ENCODE results near the gene IL1RAPL1. TPM values are rescaled to one million over a fixed set of nuclear protein-coding genes. Genes with fewer than 3 reads are reported as not detected.
A peak's percentile ranks its signal among the peaks of the same experiment; 100 is the strongest.

IL1RAPL1 gene
- total RNA-seq, 1 donor from 2014 or later = not detected

GRCh38 chrX:28599957-28600356, 12.7 kb downstream of the IL1RAPL1 start:
- Histone ChIP-seq H3K27me3 (ENCODE audit: control insufficient read depth, insufficient read depth, low read length) (no peaks in the 10 kb centered on the region), H3K4me3 (ENCODE audit: low read depth, low read length) (no peak overlapping the region), H3K36me3 (ENCODE audit: control insufficient read depth, insufficient read depth, low read length) (no peaks in the 10 kb centered on the region)
- TF ChIP-seq, protein P1, sequence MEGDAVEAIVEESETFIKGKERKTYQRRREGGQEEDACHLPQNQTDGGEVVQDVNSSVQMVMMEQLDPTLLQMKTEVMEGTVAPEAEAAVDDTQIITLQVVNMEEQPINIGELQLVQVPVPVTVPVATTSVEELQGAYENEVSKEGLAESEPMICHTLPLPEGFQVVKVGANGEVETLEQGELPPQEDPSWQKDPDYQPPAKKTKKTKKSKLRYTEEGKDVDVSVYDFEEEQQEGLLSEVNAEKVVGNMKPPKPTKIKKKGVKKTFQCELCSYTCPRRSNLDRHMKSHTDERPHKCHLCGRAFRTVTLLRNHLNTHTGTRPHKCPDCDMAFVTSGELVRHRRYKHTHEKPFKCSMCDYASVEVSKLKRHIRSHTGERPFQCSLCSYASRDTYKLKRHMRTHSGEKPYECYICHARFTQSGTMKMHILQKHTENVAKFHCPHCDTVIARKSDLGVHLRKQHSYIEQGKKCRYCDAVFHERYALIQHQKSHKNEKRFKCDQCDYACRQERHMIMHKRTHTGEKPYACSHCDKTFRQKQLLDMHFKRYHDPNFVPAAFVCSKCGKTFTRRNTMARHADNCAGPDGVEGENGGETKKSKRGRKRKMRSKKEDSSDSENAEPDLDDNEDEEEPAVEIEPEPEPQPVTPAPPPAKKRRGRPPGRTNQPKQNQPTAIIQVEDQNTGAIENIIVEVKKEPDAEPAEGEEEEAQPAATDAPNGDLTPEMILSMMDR (IDR thresholded peaks at IDR 0.05; ENCODE audit: insufficient read depth, low read length, severe bottlenecking) = no peak
- FAIRE-seq (no peak), DNase-seq (ENCODE audit: low read depth) (no peak)

DNA sequence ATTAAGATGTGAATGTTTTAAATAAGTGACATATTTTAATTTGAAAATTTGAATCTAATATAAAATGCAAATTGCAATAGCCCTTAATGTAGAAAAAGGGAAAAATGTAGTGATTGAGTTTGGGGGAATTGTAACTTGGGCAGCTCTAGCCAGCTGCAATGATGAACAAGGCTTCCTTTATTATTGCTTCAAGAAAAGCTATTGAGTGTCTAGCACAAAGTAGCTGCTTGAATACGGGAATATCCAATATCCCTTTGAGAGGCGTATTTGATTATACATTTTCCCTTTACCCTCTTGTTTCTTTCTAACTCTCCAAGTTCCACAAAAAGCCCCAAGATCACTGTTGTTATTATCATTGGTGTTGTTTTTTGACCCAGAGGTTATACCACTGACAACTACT, 21.8 kb downstream of the IL1RAPL1 start:
- Histone ChIP-seq H3K27me3 (ENCODE audit: control insufficient read depth, insufficient read depth, low read length) (no peaks in the 10 kb centered on the region), H3K4me3 (ENCODE audit: low read depth, low read length) (no peak overlapping the region), H3K36me3 (ENCODE audit: control insufficient read depth, insufficient read depth, low read length) (no peaks in the 10 kb centered on the region)
- FAIRE-seq = no peak
- DNase-seq (ENCODE audit: low read depth) = no peak
- TF ChIP-seq, protein P1 (IDR thresholded peaks at IDR 0.05; ENCODE audit: insufficient read depth, low read length, severe bottlenecking) = no peak

DNA sequence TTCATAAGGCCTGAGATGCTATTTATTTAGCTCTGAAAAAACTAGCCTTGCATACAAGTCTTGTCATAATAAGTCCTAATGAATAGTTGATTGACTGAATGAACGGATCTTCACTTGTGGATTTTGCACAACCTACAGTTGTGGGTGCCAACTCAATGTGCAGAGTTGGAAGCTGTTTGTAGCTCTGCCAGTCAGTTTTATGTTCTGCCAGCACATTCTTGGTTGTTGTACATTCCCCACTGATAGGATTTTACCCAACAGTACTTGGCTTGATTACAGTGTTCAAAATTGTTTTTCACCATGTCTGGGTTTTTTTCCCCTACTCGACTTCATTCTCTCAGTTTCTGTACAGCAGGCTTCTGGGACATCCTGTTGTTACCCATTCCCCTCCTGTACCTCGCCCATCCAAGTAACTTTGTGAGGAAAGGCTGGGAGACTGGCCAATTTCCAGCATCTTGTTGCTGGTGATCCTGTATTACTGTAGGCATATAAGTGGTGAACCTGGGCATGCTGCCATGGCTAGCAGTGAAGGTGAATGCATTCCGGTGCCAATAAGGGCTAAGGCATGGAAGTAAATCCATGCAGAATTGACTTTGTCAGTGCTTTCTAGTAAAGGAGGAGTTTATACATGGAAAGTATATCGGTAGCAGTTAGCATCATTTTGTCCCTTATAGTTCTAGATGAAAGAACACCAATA, 22.8 kb downstream of the IL1RAPL1 start:
- TF ChIP-seq, protein P1 (IDR thresholded peaks at IDR 0.05; ENCODE audit: insufficient read depth, low read length, severe bottlenecking) = no peak
- no peak for FAIRE-seq
- Histone ChIP-seq H3K4me3 (ENCODE audit: low read depth, low read length) (no peak overlapping the region), H3K36me3 (ENCODE audit: control insufficient read depth, insufficient read depth, low read length) (no peaks in the 10 kb centered on the region), H3K27me3 (ENCODE audit: control insufficient read depth, insufficient read depth, low read length) (no peaks in the 10 kb centered on the region)
- no peak for DNase-seq (ENCODE audit: low read depth)

DNA sequence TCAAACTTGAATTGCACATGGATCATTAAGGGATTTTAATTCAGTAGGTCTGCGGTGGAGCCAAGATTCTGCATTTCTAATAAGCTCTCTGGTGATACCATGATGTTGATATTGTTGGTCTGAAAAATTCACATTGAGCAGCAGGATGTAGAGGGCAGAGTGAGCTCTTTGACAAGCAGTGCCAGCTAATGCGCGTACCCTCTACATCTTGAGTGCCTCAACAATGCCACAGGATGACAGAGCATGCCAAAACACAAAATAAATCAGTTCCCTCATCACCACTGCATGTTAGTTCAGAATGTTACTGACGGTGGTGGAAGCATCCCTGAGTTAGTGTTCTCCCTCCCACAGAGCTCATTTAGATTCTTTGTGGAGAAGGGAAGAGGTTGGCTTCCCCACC, 23.5 kb downstream of the IL1RAPL1 start:
- peak; percentile 58 for FAIRE-seq

DNA sequence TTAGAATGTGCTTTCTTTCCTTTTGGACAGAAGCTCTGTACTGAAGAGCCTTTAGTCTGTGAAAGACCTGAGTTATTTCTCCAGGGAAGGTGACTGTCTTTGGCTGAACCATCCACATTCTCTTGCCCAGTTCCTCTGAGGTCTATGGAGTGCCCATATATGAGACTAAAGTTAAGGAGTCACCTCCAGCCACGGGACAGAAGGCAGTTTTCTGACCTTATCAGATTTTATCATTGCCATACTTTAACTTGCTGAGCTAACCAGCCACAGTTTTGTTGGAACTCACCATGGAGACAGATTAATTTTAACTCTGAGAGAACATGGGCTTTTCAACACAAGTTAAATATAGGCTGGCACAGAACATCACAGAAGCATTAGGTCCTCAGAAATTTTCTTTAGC, 26.3 kb downstream of the IL1RAPL1 start:
- Histone ChIP-seq H3K36me3 (ENCODE audit: control insufficient read depth, insufficient read depth, low read length) (no peaks in the 10 kb centered on the region), H3K4me3 (ENCODE audit: low read depth, low read length) (no peak overlapping the region), H3K27me3 (ENCODE audit: control insufficient read depth, insufficient read depth, low read length) (no peaks in the 10 kb centered on the region)
- TF ChIP-seq, protein P1 (IDR thresholded peaks at IDR 0.05; ENCODE audit: insufficient read depth, low read length, severe bottlenecking) = no peak
- FAIRE-seq (no peak), DNase-seq (ENCODE audit: low read depth) (no peak)

More for the DNA sequence above, 23.5 kb downstream of the IL1RAPL1 start:
- no peak for DNase-seq (ENCODE audit: low read depth)
- Histone ChIP-seq H3K27me3 (ENCODE audit: control insufficient read depth, insufficient read depth, low read length) (no peaks in the 10 kb centered on the region), H3K36me3 (ENCODE audit: control insufficient read depth, insufficient read depth, low read length) (no peaks in the 10 kb centered on the region), H3K4me3 (ENCODE audit: low read depth, low read length) (no peak overlapping the region)
- TF ChIP-seq, protein P1 (IDR thresholded peaks at IDR 0.05; ENCODE audit: insufficient read depth, low read length, severe bottlenecking) = no peak

GRCh38 chrX:28625223-28625622, 38.0 kb downstream of the IL1RAPL1 start:
- TF ChIP-seq, protein P1 (IDR thresholded peaks at IDR 0.05; ENCODE audit: insufficient read depth, low read length, severe bottlenecking) = no peak
- Histone ChIP-seq H3K36me3 (ENCODE audit: control insufficient read depth, insufficient read depth, low read length) (no peaks in the 10 kb centered on the region), H3K4me3 (ENCODE audit: low read depth, low read length) (no peak overlapping the region), H3K27me3 (ENCODE audit: control insufficient read depth, insufficient read depth, low read length) (no peaks in the 10 kb centered on the region)
- no peak for FAIRE-seq
- DNase-seq (ENCODE audit: low read depth) = no peak

Data from bronchial epithelial cell (primary cell).